Mesendoderm (in vitro differentiated cells): Measurements from ENCODE around the gene SAMD14.

ENCODE experiments used
- DNase-seq: peaks from one replicate; pipeline ENCODE4 v3.0.0; 2013
- H2AK5ac ChIP-seq: 2 replicates; pipeline ENCODE4 v1.6.1; 2013; ENCODE audit warnings: low read length, inconsistent platforms
- H2BK120ac ChIP-seq: 2 replicates; pipeline ENCODE4 v1.6.1; 2013; ENCODE audit warnings: low read depth, mild to moderate bottlenecking, low read length, moderate library complexity, mixed read lengths
- H2BK15ac ChIP-seq: replicated peaks from 2 replicates; pipeline ENCODE4 v1.6.1; 2013; ENCODE audit warnings: low read depth, mild to moderate bottlenecking, moderate library complexity
- H2BK5ac ChIP-seq: 2 replicates; pipeline ENCODE4 v1.6.1; 2013; ENCODE audit warnings: low read length, inconsistent platforms
- H3K18ac ChIP-seq: 2 replicates; pipeline ENCODE4 v1.6.1; 2013; ENCODE audit warnings: mild to moderate bottlenecking, low read length, mixed read lengths
- H3K23ac ChIP-seq: one replicate; pipeline ENCODE4 v1.6.1; 2013; ENCODE audit warnings: low read length
- H3K27ac ChIP-seq: 2 replicates; pipeline ENCODE4 v1.5.1; 2013; ENCODE audit warnings: low read depth, mild to moderate bottlenecking, inconsistent platforms, low read length, moderate library complexity
- H3K27me3 ChIP-seq: 2 replicates; pipeline ENCODE4 v1.6.1; 2013; ENCODE audit warnings: low read length, control low read depth, mild to moderate bottlenecking, inconsistent platforms; ENCODE audit not compliant: insufficient read depth, poor library complexity
- H3K36me3 ChIP-seq: 2 replicates; pipeline ENCODE4 v1.6.1; 2013; ENCODE audit warnings: low read length, inconsistent platforms; ENCODE audit not compliant: control insufficient read depth, insufficient read depth
- H3K4ac ChIP-seq: one replicate; pipeline ENCODE4 v1.6.1; 2013; ENCODE audit warnings: low read depth, mild to moderate bottlenecking, low read length, moderate library complexity
- H3K4me1 ChIP-seq: 2 replicates; pipeline ENCODE4 v1.6.1; 2013; ENCODE audit warnings: low read depth, low read length, inconsistent platforms; ENCODE audit not compliant: control insufficient read depth
- H3K4me2 ChIP-seq: 2 replicates; pipeline ENCODE4 v1.6.1; 2013; ENCODE audit warnings: low read length
- H3K4me3 ChIP-seq: 2 replicates; pipeline ENCODE4 v1.5.1; 2013; ENCODE audit warnings: mild to moderate bottlenecking, low read length
- H3K56ac ChIP-seq: one replicate; pipeline ENCODE4 v1.6.1; 2013; ENCODE audit warnings: low read length
- H3K79me1 ChIP-seq: 2 replicates; pipeline ENCODE4 v1.6.1; 2013; ENCODE audit warnings: low read length, inconsistent platforms
- H3K79me2 ChIP-seq: 2 replicates; pipeline ENCODE4 v1.6.1; 2013; ENCODE audit warnings: mild to moderate bottlenecking, low read length; ENCODE audit not compliant: control insufficient read depth, insufficient read depth
- H3K9ac ChIP-seq: 2 replicates; pipeline ENCODE4 v1.6.1; 2013; ENCODE audit warnings: low read length, inconsistent platforms
- H4K5ac ChIP-seq: one replicate; pipeline ENCODE4 v1.6.1; 2013; ENCODE audit warnings: low read length
- H4K8ac ChIP-seq: one replicate; pipeline ENCODE4 v1.6.1; 2013; ENCODE audit warnings: low read depth, mild to moderate bottlenecking, control low read depth, low read length, moderate library complexity
- WGBS: extraction: QIAGEN DNeasy Blood & Tissue Kit; methylation state at CpG from one replicate; pipeline ENCODE4 v1.1.7; 2013; ENCODE audit warnings: low lambda C conversion rate, missing lambda C conversion rate; ENCODE audit not compliant: insufficient coverage; ENCODE audit errors: extremely low coverage; 5-methylcytosine and 5-hydroxymethylcytosine counted together

Gene SAMD14

DNA sequence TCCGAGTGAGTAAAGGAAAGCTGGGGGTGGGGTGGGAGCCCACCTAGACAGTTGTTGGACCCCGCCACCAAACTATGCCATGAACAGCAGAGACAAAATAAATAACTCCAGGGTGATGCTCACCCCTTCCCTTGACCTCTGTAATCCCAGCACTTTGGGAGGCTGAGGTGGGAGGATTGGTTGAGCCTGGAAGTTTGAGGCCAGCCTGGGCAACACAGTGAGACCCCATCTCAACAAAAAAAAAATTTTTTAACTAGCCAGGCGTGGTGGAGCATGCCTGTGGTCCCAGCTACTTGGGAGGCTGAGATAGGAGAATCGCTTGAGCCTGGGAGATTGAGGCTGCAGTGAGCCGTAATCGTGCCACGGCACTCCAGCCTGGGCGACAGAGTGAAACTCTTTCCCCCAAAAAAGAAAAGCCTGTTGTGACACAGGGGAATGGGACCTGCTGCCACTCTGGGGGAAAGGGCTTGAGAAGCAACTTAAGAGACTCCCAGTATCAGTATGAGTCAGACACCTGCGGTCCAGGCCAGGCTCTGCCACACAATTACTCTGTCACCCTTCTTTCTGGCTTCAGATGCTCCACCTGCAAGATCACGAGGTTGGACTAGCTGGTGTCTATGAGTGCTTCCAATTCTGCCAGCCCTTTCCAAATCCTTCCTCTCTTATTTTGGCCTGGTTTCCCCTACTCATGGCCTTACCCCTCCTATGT is 40.9 kb upstream of the SAMD14 start:
- H3K27me3 ChIP-seq = no peaks in the 10 kb centered on the region
- no peak for DNase-seq
- no peak overlapping the region for H2BK5ac ChIP-seq
- H3K4ac ChIP-seq = no peak overlapping the region
- no peak overlapping the region for H3K27ac ChIP-seq
- no peak overlapping the region for H3K23ac ChIP-seq
- no peak overlapping the region for H3K4me2 ChIP-seq
- H3K4me3 ChIP-seq = no peak overlapping the region
- H2AK5ac ChIP-seq = no peak overlapping the region
- H3K56ac ChIP-seq = no peak overlapping the region
- H3K9ac ChIP-seq = no peak overlapping the region
- H3K4me1 ChIP-seq = no peaks in the 10 kb centered on the region
- H4K5ac ChIP-seq = no peak overlapping the region
- H3K18ac ChIP-seq = no peak overlapping the region
- WGBS = no CpG with 5 or more reads among the region's 10 CpGs
- H4K8ac ChIP-seq = no peak overlapping the region
- H2BK120ac ChIP-seq = no peak overlapping the region
- H3K79me2 ChIP-seq = no peaks in the 10 kb centered on the region
- H3K36me3 ChIP-seq = no peaks in the 10 kb centered on the region
- no peaks in the 10 kb centered on the region for H3K79me1 ChIP-seq
- H2BK15ac ChIP-seq = no peak overlapping the region

DNA sequence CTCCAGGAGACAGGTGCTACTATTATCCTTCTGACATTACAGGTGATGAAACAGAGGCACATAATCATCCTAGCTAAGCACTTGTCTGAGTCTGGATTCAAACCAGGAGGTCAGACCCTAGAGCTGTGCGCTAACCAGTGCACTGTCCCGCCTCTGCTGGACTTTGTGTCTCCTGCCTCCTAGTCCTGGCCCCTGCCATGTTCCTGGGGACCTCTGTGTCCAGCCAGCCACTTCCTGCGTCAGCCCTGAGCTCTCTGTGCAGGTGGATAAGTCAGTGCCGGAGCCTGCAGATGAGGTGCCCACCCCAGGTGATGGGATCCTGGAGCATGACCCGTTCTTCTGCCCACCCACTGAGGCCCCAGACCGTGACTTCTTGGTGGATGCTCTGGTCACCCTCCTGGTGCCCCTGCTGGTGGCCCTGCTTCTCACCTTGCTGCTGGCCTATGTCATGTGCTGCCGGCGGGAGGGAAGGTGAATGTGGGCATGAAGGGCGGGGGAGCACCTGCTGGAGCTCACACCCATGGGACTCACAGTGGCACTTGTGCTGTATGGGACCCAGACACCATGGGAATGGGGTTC is 40.0 kb upstream of the SAMD14 start:
- H3K4me1 ChIP-seq = no peaks in the 10 kb centered on the region
- no CpG with 5 or more reads among the region's 9 CpGs for WGBS
- H3K4me2 ChIP-seq = no peak overlapping the region
- no peak overlapping the region for H2BK5ac ChIP-seq
- no peak overlapping the region for H3K4me3 ChIP-seq
- H3K36me3 ChIP-seq = no peaks in the 10 kb centered on the region
- H2BK15ac ChIP-seq = no peak overlapping the region
- no peak overlapping the region for H3K9ac ChIP-seq
- H3K18ac ChIP-seq = no peak overlapping the region
- H3K27ac ChIP-seq = no peak overlapping the region
- H3K56ac ChIP-seq = no peak overlapping the region
- H4K5ac ChIP-seq = no peak overlapping the region
- no peak overlapping the region for H3K23ac ChIP-seq
- no peaks in the 10 kb centered on the region for H3K79me2 ChIP-seq
- DNase-seq = no peak
- no peak overlapping the region for H3K4ac ChIP-seq
- H2BK120ac ChIP-seq = no peak overlapping the region
- H2AK5ac ChIP-seq = no peak overlapping the region
- H3K27me3 ChIP-seq = no peaks in the 10 kb centered on the region
- H3K79me1 ChIP-seq = no peaks in the 10 kb centered on the region
- H4K8ac ChIP-seq = no peak overlapping the region

DNA sequence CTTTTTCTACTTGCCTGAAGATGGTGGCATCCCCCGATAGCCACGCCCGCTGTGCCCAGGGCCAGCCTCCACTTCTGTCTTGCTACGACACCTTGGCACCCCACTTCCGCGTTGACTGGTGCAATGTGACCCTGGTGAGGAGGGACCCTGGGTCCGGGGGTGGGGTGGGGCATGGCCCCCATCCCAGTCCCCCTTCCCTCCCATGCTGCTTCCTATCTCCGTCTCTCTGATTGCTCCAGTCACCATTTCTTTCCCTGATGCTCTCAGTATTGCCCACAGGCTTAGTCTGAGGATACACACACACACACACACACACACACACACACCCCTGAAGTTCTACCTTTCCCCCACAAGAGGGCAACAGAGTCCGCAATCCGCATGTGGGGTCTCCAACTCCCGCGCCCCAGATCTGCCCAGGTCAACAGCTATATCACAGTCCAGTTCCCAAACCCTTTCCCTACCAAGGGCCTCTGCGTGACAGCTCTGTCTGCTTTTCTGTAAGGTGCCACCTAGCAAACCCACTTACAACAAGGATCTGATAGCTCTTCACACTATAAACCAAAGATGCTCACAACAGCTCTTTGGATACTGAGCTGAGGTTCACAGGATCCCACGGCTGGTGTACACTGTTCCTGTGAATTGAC is 39.3 kb upstream of the SAMD14 start:
- H4K5ac ChIP-seq = no peak overlapping the region
- WGBS = no CpG with 5 or more reads among the region's 14 CpGs
- H2BK120ac ChIP-seq = no peak overlapping the region
- no peak overlapping the region for H3K4ac ChIP-seq
- H3K36me3 ChIP-seq = no peaks in the 10 kb centered on the region
- no peaks in the 10 kb centered on the region for H3K4me1 ChIP-seq
- no peak overlapping the region for H2AK5ac ChIP-seq
- H3K27ac ChIP-seq = no peak overlapping the region
- no peaks in the 10 kb centered on the region for H3K79me2 ChIP-seq
- no peak overlapping the region for H3K23ac ChIP-seq
- H4K8ac ChIP-seq = no peak overlapping the region
- H3K9ac ChIP-seq = no peak overlapping the region
- no peak overlapping the region for H2BK15ac ChIP-seq
- DNase-seq = peak; percentile 87
- H3K56ac ChIP-seq = no peak overlapping the region
- H3K27me3 ChIP-seq = no peaks in the 10 kb centered on the region
- H3K4me2 ChIP-seq = no peak overlapping the region
- no peak overlapping the region for H3K4me3 ChIP-seq
- H3K79me1 ChIP-seq = no peaks in the 10 kb centered on the region
- H2BK5ac ChIP-seq = no peak overlapping the region
- no peak overlapping the region for H3K18ac ChIP-seq

DNA sequence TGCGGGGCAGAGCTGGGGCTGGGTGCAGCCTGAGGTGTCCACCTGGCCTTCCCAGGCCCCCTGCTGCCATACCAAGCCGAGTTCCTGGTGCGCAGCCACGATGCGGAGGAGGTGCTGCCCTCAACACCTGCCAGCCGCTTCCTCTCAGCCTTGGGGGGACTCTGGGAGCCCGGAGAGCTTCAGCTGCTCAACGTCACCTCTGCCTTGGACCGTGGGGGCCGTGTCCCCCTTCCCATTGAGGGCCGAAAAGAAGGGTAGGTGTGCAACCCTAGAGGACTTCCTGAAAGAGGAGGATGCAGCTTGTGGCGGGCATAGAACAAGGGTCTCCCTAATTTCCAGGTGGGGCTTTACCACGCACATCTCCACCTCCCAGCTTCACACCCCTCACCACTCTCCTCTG is 38.4 kb upstream of the SAMD14 start:
- H3K79me1 ChIP-seq = no peaks in the 10 kb centered on the region
- no peaks in the 10 kb centered on the region for H3K36me3 ChIP-seq
- H3K4me1 ChIP-seq = no peaks in the 10 kb centered on the region
- no peaks in the 10 kb centered on the region for H3K27me3 ChIP-seq
- no peak overlapping the region for H3K4ac ChIP-seq
- H2AK5ac ChIP-seq = no peak overlapping the region
- no peak overlapping the region for H3K9ac ChIP-seq
- H4K8ac ChIP-seq = no peak overlapping the region
- no peak overlapping the region for H3K18ac ChIP-seq
- H2BK5ac ChIP-seq = no peak overlapping the region
- no CpG with 5 or more reads among the region's 13 CpGs for WGBS
- H3K79me2 ChIP-seq = no peaks in the 10 kb centered on the region
- H4K5ac ChIP-seq = no peak overlapping the region
- H3K56ac ChIP-seq = no peak overlapping the region
- no peak overlapping the region for H3K23ac ChIP-seq
- no peak overlapping the region for H3K4me2 ChIP-seq
- DNase-seq = no peak
- H3K4me3 ChIP-seq = no peak overlapping the region
- no peak overlapping the region for H3K27ac ChIP-seq
- H2BK120ac ChIP-seq = no peak overlapping the region
- H2BK15ac ChIP-seq = no peak overlapping the region

DNA sequence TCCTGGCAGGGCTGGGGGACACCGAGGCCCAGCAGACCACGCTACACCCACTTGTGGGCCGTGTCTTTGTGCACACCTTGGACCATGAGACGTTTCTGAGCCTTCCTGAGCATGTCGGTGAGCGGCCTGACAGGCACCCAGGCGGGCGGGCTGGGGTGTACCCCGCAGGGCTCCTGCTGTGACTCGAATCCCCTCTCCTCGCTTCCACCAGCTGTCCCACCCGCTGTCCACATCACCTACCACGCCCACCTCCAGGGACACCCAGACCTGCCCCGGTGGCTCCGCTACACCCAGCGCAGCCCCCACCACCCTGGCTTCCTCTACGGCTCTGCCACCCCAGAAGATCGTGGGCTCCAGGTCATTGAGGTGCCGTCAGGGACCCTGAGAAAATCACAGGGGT is 37.4 kb upstream of the SAMD14 start:
- H2BK15ac ChIP-seq = no peak overlapping the region
- H3K56ac ChIP-seq = peak overlapping the region; percentile 29
- H3K27me3 ChIP-seq = no peaks in the 10 kb centered on the region
- no peaks in the 10 kb centered on the region for H3K36me3 ChIP-seq
- no peak overlapping the region for H3K27ac ChIP-seq
- no peak overlapping the region for H3K9ac ChIP-seq
- no peak overlapping the region for H4K8ac ChIP-seq
- WGBS = no CpG with 5 or more reads among the region's 19 CpGs
- no peaks in the 10 kb centered on the region for H3K79me2 ChIP-seq
- no peaks in the 10 kb centered on the region for H3K79me1 ChIP-seq
- H2AK5ac ChIP-seq = no peak overlapping the region
- no peak overlapping the region for H3K4me2 ChIP-seq
- H3K4ac ChIP-seq = no peak overlapping the region
- DNase-seq = no peak
- no peaks in the 10 kb centered on the region for H3K4me1 ChIP-seq
- H2BK5ac ChIP-seq = no peak overlapping the region
- H3K23ac ChIP-seq = no peak overlapping the region
- no peak overlapping the region for H2BK120ac ChIP-seq
- H3K4me3 ChIP-seq = no peak overlapping the region
- no peak overlapping the region for H4K5ac ChIP-seq
- no peak overlapping the region for H3K18ac ChIP-seq
